ENCODE results near the gene NIBAN1. TPM values are rescaled to one million over a fixed set of nuclear protein-coding genes. Genes with fewer than 3 reads are reported as not detected.

NIBAN1 gene
- total and polyA plus RNA-seq, 9 of the 15 experiments (the other 6 are each of a cell fraction or from before 2014, with no cell fraction given): 1.5 to 26.6 (median 16.2) TPM

DNA sequence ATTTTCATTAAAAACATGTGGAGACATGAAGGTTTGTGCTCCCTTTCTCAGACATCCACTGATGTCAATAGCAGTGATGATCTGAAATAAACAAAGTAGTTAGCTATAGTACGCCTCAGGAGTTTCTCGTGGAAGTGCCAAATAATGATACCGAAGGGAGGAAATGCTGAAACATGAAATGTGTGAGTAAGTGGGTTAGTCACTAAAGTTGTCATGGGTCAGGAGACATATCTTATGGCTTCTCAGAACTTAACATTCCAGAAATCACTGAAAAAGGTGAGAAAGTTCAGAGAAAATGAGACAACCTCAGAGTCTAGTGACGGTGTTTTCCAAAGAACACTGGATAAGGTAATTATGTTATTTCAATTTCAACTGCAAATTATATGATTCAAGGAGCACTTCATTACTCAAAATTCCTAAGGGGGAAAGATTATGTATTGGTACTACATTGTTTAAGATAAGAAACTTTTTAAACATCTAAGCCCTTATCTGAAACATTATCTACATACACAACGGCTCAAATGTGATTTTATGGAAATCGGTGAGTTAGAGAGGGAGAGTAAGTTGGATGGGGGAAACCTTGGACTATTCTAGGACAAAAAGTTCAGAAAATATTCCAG is 20.6 kb downstream of the NIBAN1 start:
- POLR2A ChIA-PET: no interaction called here

More for the DNA sequence above, 20.6 kb downstream of the NIBAN1 start:
- in situ Hi-C loops (cut with MboI): no loop called here
- FAIRE-seq: no peak
- Histone ChIP-seq H3K9me3 (replicated peaks; ENCODE audit: control insufficient read depth, insufficient read depth, low read depth, low read length) (no peaks in the 10 kb centered on the region), H3K9ac (ENCODE audit: insufficient read depth in 1 of 2, low read depth in 2 of 2, low read length in 2 of 2) (no peak overlapping the region), H3K4me1 (replicated peaks in 1 of 2; ENCODE audit: control insufficient read depth in 2 of 2, insufficient read depth in 2 of 2, low read length in 2 of 2) (peaks cover 0 to 10% of the 10 kb centered on the region in 2 experiments; a peak in 3 of 5 replicates), H4K20me1 (replicated peaks; ENCODE audit: control insufficient read depth, insufficient read depth, low read length) (0 out of 2 replicates have a peak, but pooled peaks cover 11% of the 10 kb centered on the region), H3K9me1 (ENCODE audit: control insufficient read depth, insufficient read depth, low read length) (no peaks in the 10 kb centered on the region), H3K4me2 (ENCODE audit: insufficient read depth, low read length) (no peak overlapping the region), H2AFZ (ENCODE audit: low read depth, low read length) (no peak overlapping the region), H3K27ac (ENCODE audit: extremely low read depth, low read depth, low read length) (no peak overlapping the region), H3K79me2 (ENCODE audit: control insufficient read depth, insufficient read depth, low read length) (no peaks in the 10 kb centered on the region; the same call in 2 of the 3 replicates), H3K4me3 (no peak overlapping the region), H3K27me3 (ENCODE audit: control insufficient read depth in 2 of 2, insufficient read depth in 2 of 2, low read length in 2 of 2) (no peaks in the 10 kb centered on the region), H3K36me3 (ENCODE audit: control insufficient read depth, insufficient read depth, low read length) (no peaks in the 10 kb centered on the region)
- no peak for ATAC-seq
- intact Hi-C loops (cut with micrococcal nuclease): no loop called here
- WGBS (ENCODE audit: insufficient coverage, low coverage, missing lambda C conversion rate): 42% methylated on average over 6 of the region's 6 CpGs
- CTCF ChIA-PET (ENCODE audit: low intra/inter-chr PET ratio): no interaction called here
- TF ChIP-seq KDM1A (IDR thresholded peaks at IDR 0.05) (peak in 1 of 2 experiments; percentile 39; a peak in 2 of 4 replicates), ARID1B (IDR thresholded peaks at IDR 0.05) (0 out of 2 replicates have a peak, but pooled peaks have one; percentile 9), CEBPB (tag; IDR thresholded peaks at IDR 0.05) (no peak), MEIS2 (IDR thresholded peaks at IDR 0.05; ENCODE audit: partially characterized antibody) (peak; percentile 31), AFF4 (CRISPR knock-in tag; IDR thresholded peaks at IDR 0.05) (0 out of 2 replicates have a peak, but pooled peaks have one; percentile 8), HNRNPH1 (optimal IDR thresholded peaks at IDR 0.05; ENCODE audit: low read depth, low read length) (no peak), FOSL1 (tag; conservative IDR thresholded peaks at IDR 0.05) (peak; percentile 86), GTF2A2 (tag; IDR thresholded peaks at IDR 0.05) (no peak)
- TF ChIP-seq, protein P1, sequence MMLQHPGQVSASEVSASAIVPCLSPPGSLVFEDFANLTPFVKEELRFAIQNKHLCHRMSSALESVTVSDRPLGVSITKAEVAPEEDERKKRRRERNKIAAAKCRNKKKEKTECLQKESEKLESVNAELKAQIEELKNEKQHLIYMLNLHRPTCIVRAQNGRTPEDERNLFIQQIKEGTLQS (IDR thresholded peaks at IDR 0.05): peak; percentile 54; the same call in 1 of the 2 replicates
- TF ChIP-seq, protein P1 (CRISPR knock-in tag; conservative IDR thresholded peaks at IDR 0.05): no peak
- no peak for DNase-seq (ENCODE audit: extremely low read depth in 1 of 4, low spot score in 3 of 4)
- BruUV-seq (replicated peaks): no TSS peak

Measured in K562 (cell line).